HFFc6 (cell line): ENCODE results near the gene CACNB1. TPM values are rescaled to one million over a fixed set of nuclear protein-coding genes. Genes with fewer than 3 reads are reported as not detected.
"Not testable (repeated sequence)": the region's sequence is repeated elsewhere in the genome, so short reads cannot be mapped to it uniquely, and the experiment has no call there.

Experiments used
- DNase-seq: peaks from one replicate; pipeline ENCODE4 v3.0.0-alpha.2; 2018
- H3K27ac Mint-ChIP-seq: 2 replicates; pipeline ENCODE4 v1.8.0; 2020; ENCODE audit warnings: mild to moderate bottlenecking, mixed read lengths
- H3K27me3 Mint-ChIP-seq: 2 replicates; pipeline ENCODE4 v1.8.0; 2021; ENCODE audit warnings: mild to moderate bottlenecking, moderate library complexity, mixed read lengths; ENCODE audit not compliant: insufficient read depth
- H3K36me3 Mint-ChIP-seq: 2 replicates; pipeline ENCODE4 v1.8.0; 2021; ENCODE audit warnings: low read depth, mixed read lengths
- H3K4me1 Mint-ChIP-seq: 2 replicates; pipeline ENCODE4 v1.8.0; 2020; ENCODE audit warnings: low read depth, mixed read lengths
- H3K4me3 Mint-ChIP-seq: 2 replicates; pipeline ENCODE4 v1.8.0; 2020; ENCODE audit warnings: mild to moderate bottlenecking, moderate library complexity, mixed read lengths
- H3K9me3 Mint-ChIP-seq: 2 replicates; pipeline ENCODE4 v1.8.0; 2020; ENCODE audit warnings: mild to moderate bottlenecking, mixed read lengths
- total RNA-seq, 6 experiments: library from RNA; stranded (reverse); fragmentation: NEBNext Ultra II Directional; extraction: Animal tissue kit (Norgen Biotek cat#: 25700); gene quantifications; 2 replicates in 1 of 6; 3 replicates in 5 of 6; pipeline ENCODE4 v1.2.3, GENCODE V29; 2021
- TF ChIP-seq, protein P1 (sequence below): fragments of 200-600 bp; sonication (generic); IDR thresholded peaks from 2 replicates; pipeline ENCODE4 v1.5.0; 2021; ENCODE audit warnings: antibody characterized with exemption, mild to moderate bottlenecking

Gene CACNB1
- total RNA-seq, 6 experiments from 2014 or later = 5.1 to 7.0 (median 6.1) TPM

GRCh38 chr17:39130205-39130604 lies 67.3 kb downstream of the CACNB1 start:
- no peaks in the 10 kb centered on the region for H3K9me3 Mint-ChIP-seq
- H3K4me3 Mint-ChIP-seq = no peak overlapping the region
- no peak overlapping the region for H3K27ac Mint-ChIP-seq
- no peak for DNase-seq
- H3K36me3 Mint-ChIP-seq = no peaks in the 10 kb centered on the region
- H3K27me3 Mint-ChIP-seq = no peaks in the 10 kb centered on the region
- peaks cover 27% of the 10 kb centered on the region for H3K4me1 Mint-ChIP-seq
- TF ChIP-seq, protein P1, sequence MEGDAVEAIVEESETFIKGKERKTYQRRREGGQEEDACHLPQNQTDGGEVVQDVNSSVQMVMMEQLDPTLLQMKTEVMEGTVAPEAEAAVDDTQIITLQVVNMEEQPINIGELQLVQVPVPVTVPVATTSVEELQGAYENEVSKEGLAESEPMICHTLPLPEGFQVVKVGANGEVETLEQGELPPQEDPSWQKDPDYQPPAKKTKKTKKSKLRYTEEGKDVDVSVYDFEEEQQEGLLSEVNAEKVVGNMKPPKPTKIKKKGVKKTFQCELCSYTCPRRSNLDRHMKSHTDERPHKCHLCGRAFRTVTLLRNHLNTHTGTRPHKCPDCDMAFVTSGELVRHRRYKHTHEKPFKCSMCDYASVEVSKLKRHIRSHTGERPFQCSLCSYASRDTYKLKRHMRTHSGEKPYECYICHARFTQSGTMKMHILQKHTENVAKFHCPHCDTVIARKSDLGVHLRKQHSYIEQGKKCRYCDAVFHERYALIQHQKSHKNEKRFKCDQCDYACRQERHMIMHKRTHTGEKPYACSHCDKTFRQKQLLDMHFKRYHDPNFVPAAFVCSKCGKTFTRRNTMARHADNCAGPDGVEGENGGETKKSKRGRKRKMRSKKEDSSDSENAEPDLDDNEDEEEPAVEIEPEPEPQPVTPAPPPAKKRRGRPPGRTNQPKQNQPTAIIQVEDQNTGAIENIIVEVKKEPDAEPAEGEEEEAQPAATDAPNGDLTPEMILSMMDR = no peak

DNA sequence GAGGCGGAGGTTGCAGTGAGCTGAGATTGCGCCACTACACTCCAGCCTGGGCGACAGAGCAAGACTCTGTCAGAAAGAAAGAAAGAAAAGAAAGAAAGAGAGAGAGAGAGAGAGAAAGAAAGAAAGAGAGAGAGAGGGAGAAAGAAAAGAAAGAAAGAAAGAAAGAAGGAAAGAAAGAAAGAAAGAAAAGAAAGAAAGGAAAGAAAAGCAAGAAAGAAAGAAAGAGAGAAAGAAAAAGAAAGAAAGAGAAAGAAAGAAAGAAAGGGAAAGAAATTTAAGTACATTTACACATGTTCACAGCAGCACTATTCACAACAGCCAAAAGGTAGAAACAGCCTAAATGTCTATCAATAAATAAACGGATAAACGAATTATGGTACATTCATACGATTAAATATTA lies 67.9 kb downstream of the CACNB1 start:
- not testable (repeated sequence) for DNase-seq, H3K9me3 Mint-ChIP-seq, H3K36me3 Mint-ChIP-seq, H3K4me3 Mint-ChIP-seq, H3K27ac Mint-ChIP-seq, H3K27me3 Mint-ChIP-seq
- peaks cover 20% of the 10 kb centered on the region for H3K4me1 Mint-ChIP-seq

DNA sequence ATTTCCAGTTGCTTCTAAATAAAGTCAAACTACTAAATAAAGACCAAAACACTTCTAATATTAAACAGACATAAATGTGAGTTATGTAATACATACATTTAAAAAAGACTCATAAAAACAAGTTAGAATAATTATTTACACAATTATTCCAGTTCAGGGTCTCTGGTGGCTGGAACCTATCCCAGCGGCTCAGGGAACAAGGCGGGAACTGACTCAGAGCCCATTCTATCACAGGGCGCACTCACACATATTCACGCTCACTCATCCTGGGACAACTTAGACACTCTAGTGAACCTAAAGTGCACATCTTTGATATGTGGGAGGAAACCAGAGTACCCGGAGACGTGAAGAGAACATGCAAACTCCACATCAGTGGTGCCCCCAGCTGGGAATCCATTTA lies 71.0 kb downstream of the CACNB1 start:
- no peaks in the 10 kb centered on the region for H3K9me3 Mint-ChIP-seq
- no peak for DNase-seq
- TF ChIP-seq, protein P1 = no peak
- no peak overlapping the region for H3K27ac Mint-ChIP-seq
- H3K4me3 Mint-ChIP-seq = no peak overlapping the region
- H3K27me3 Mint-ChIP-seq = 0 out of 2 replicates have a peak, but pooled peaks cover 3% of the 10 kb centered on the region
- H3K36me3 Mint-ChIP-seq = no peaks in the 10 kb centered on the region
- peaks cover under 1% of the 10 kb centered on the region for H3K4me1 Mint-ChIP-seq

- Mint-ChIP-seq H3K9me3 (no peaks in the 10 kb centered on the region), H3K4me3 (no peak overlapping the region), H3K27me3 (0 out of 2 replicates have a peak, but pooled peaks cover 3% of the 10 kb centered on the region), H3K27ac (no peak overlapping the region), H3K36me3 (no peaks in the 10 kb centered on the region), H3K4me1 (no peaks in the 10 kb centered on the region)
- TF ChIP-seq, protein P1 = no peak
- DNase-seq = no peak
These were observed 72.2 kb downstream of the CACNB1 start for GRCh38 chr17:39125143-39125875.

- H3K36me3 Mint-ChIP-seq = no peaks in the 10 kb centered on the region
- DNase-seq = no peak
These were observed 73.8 kb downstream of the CACNB1 start for GRCh38 chr17:39123627-39124026.

More at GRCh38 chr17:39123627-39124026, 73.8 kb downstream of the CACNB1 start:
- 0 out of 2 replicates have a peak, but pooled peaks cover 3% of the 10 kb centered on the region for H3K27me3 Mint-ChIP-seq
- H3K4me1 Mint-ChIP-seq = no peaks in the 10 kb centered on the region
- TF ChIP-seq, protein P1 = no peak
- no peaks in the 10 kb centered on the region for H3K9me3 Mint-ChIP-seq
- H3K4me3 Mint-ChIP-seq = no peak overlapping the region
- H3K27ac Mint-ChIP-seq = no peak overlapping the region

Other genes starting within 250 kb of the CACNB1 start
- gene FBXO47, start 230.3 kb downstream of the CACNB1 start, total RNA-seq = not detected
- gene PLXDC1, start 46.0 kb downstream of the CACNB1 start, total RNA-seq = 1 to 10 TPM in 2 of 6 experiments, under 1 TPM in 4; 0.20 to 2.2 (median 0.69) TPM
- not detected for gene ARL5C, start 31.5 kb downstream of the CACNB1 start, total RNA-seq
- gene RPL19, start 2.6 kb upstream of the CACNB1 start, total RNA-seq = 1,000 to 10,000 TPM; 1,574 to 1,911 (median 1,762) TPM
- gene STAC2, start 28.3 kb upstream of the CACNB1 start, total RNA-seq = not detected
- gene FBXL20, start 204.0 kb upstream of the CACNB1 start, total RNA-seq = 10 to 100 TPM; 13.4 to 19.5 (median 15.7) TPM